Measurements from ENCODE around the gene ZNF652.

ZNF652 gene

GRCh38 chr17:49375544-49375943, 13.5 kb upstream of the ZNF652 start:
- no peaks in the 10 kb centered on the region for H3K36me3 ChIP-seq (replicated peaks)
- DNase-seq: no peak
- H3K27me3 ChIP-seq (replicated peaks): no peaks in the 10 kb centered on the region
- in situ Hi-C loops (cut with HindIII; ENCODE audit: low pct_ligation_motif_present, low sequenced_read_pairs): no loop called here
- H3K27ac ChIP-seq: no peak overlapping the region
- TF ChIP-seq CTCF (IDR thresholded peaks at IDR 0.05; ENCODE audit: low read depth, low read length, missing control alignments): no peak
- H3K4me3 ChIP-seq (ENCODE audit: low read depth, low read length): no peak overlapping the region

- Histone ChIP-seq H3K27me3 (replicated peaks) (no peaks in the 10 kb centered on the region), H3K36me3 (replicated peaks) (no peaks in the 10 kb centered on the region), H3K27ac (no peak overlapping the region), H3K4me3 (ENCODE audit: low read depth, low read length) (no peak overlapping the region)
- in situ Hi-C loops (cut with HindIII; ENCODE audit: low pct_ligation_motif_present, low sequenced_read_pairs): no loop called here
- no peak for DNase-seq
- no peak for TF ChIP-seq CTCF (IDR thresholded peaks at IDR 0.05; ENCODE audit: low read depth, low read length, missing control alignments)
Observed at GRCh38 chr17:49373115-49373514, 11.1 kb upstream of the ZNF652 start.

GRCh38 chr17:49372425-49372824, 10.4 kb upstream of the ZNF652 start:
- TF ChIP-seq CTCF (IDR thresholded peaks at IDR 0.05; ENCODE audit: low read depth, low read length, missing control alignments): no peak
- no peaks in the 10 kb centered on the region for H3K36me3 ChIP-seq (replicated peaks)
- in situ Hi-C loops (cut with HindIII; ENCODE audit: low pct_ligation_motif_present, low sequenced_read_pairs): no loop called here
- no peak overlapping the region for H3K4me3 ChIP-seq (ENCODE audit: low read depth, low read length)
- H3K27me3 ChIP-seq (replicated peaks): no peaks in the 10 kb centered on the region
- no peak overlapping the region for H3K27ac ChIP-seq
- no peak for DNase-seq

GRCh38 chr17:49370971-49371834, 9.2 kb upstream of the ZNF652 start:
- in situ Hi-C loops (cut with HindIII; ENCODE audit: low pct_ligation_motif_present, low sequenced_read_pairs): no loop called here
- no peak for DNase-seq
- TF ChIP-seq CTCF (IDR thresholded peaks at IDR 0.05; ENCODE audit: low read depth, low read length, missing control alignments): no peak
- Histone ChIP-seq H3K4me3 (ENCODE audit: low read depth, low read length) (no peak overlapping the region), H3K27ac (no peak overlapping the region), H3K36me3 (replicated peaks) (no peaks in the 10 kb centered on the region), H3K27me3 (replicated peaks) (no peaks in the 10 kb centered on the region)

GRCh38 chr17:49369760-49370159, 7.7 kb upstream of the ZNF652 start:
- in situ Hi-C loops (cut with HindIII; ENCODE audit: low pct_ligation_motif_present, low sequenced_read_pairs): no loop called here
- H3K36me3 ChIP-seq (replicated peaks): no peaks in the 10 kb centered on the region
- H3K27ac ChIP-seq: no peak overlapping the region
- H3K27me3 ChIP-seq (replicated peaks): no peaks in the 10 kb centered on the region
- DNase-seq: no peak
- TF ChIP-seq CTCF (IDR thresholded peaks at IDR 0.05; ENCODE audit: low read depth, low read length, missing control alignments): no peak
- no peak overlapping the region for H3K4me3 ChIP-seq (ENCODE audit: low read depth, low read length)

- TF ChIP-seq CTCF (IDR thresholded peaks at IDR 0.05; ENCODE audit: low read depth, low read length, missing control alignments): no peak
- DNase-seq: no peak
- no peaks in the 10 kb centered on the region for H3K27me3 ChIP-seq (replicated peaks)
- H3K27ac ChIP-seq: no peak overlapping the region
- H3K4me3 ChIP-seq (ENCODE audit: low read depth, low read length): no peak overlapping the region
- H3K36me3 ChIP-seq (replicated peaks): no peaks in the 10 kb centered on the region
- in situ Hi-C loops (cut with HindIII; ENCODE audit: low pct_ligation_motif_present, low sequenced_read_pairs): no loop called here
Observed at GRCh38 chr17:49369089-49369488, 7.0 kb upstream of the ZNF652 start.
